HG03565 (cell line): ENCODE data around the gene FAM50A.

Experiments used
- ATAC-seq: cut with Tn5 transposase; IDR thresholded peaks from one replicate; pipeline ENCODE4 v1.9.1; 2021; ENCODE audit warnings: mild to moderate bottlenecking, moderate library complexity; ENCODE audit not compliant: unreplicated experiment

The FAM50A gene

DNA sequence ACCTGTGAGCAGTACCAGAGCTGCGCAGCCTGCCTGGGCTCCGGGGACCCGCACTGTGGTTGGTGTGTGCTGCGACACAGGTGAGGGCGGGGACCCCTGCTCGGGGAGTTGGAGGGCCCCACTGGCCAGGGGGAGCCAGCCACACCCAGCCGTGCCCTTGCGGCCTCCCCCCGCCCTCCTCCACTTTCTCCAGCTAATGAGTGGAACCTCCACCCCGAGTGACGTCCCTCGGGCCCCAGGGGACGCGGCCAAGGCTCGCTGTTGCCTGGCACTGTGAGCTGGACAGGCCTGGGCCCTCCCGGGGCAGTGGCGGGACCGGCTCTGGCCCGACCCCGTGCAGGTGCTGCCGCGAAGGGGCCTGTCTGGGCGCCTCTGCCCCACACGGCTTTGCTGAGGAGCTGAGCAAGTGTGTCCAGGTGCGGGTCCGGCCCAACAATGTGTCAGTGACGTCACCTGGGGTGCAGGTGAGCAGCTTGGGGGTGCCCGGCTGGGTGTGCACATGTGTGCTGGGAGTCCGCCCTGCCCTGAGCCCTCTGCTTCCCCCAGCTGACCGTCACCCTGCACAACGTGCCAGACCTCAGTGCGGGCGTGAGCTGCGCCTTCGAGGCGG is 19.8 kb downstream of the FAM50A start:
- no peak for ATAC-seq

DNA sequence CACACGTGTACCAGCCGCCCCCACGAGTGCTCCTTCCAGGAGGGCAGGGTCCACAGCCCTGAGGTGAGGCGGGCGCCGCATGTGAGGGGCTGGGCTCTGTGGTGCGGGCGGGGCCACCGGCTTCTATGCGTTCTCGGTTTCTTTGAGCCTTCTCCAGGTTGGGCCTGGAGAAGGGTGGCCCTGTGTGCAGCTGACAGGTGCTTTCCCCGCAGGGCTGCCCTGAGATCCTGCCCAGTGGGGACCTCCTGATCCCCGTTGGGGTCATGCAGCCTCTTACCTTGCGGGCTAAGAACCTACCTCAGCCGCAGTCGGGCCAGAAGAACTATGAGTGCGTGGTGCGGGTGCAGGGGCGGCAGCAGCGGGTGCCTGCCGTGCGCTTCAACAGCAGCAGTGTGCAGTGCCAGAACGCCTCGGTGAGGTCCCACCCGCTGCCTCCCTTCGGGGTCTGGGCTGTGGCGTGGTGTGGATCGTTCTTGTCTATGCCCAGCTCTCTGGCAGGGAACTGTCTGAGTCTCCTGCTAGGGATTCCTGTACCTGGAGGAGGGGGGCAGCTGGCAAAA is 20.9 kb downstream of the FAM50A start:
- no peak for ATAC-seq

DNA sequence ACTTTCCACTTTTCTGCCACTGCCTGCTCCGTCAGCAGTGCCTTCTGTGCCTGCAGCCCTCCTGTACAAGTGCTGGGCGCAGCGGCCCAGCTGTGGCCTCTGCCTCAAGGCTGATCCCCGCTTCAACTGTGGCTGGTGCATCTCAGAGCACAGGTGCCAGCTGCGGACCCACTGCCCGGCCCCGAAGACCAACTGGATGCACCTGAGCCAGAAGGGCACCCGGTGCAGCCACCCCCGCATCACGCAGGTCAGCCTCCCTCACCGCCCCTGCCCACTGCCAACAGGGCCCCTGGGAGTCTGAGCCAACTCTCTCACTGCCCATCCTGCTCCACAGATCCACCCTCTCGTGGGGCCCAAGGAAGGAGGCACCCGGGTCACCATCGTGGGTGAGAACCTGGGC is 21.7 kb downstream of the FAM50A start:
- ATAC-seq: no peak

DNA sequence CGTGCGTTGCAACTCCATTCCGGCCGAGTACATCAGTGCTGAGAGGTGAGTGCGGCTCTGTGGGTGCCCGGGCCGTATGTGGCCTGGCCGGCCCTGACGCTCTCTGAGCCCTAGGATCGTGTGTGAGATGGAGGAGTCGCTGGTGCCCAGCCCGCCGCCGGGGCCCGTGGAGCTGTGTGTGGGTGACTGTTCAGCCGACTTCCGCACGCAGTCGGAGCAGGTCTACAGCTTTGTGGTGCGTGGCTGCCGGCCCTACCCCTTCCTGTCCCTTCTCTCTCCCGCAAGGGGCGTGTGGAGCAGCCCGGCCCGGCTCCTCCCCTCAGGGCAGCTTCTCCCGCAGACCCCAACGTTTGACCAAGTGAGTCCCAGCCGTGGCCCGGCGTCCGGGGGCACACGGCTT is 22.1 kb downstream of the FAM50A start:
- no peak for ATAC-seq

DNA sequence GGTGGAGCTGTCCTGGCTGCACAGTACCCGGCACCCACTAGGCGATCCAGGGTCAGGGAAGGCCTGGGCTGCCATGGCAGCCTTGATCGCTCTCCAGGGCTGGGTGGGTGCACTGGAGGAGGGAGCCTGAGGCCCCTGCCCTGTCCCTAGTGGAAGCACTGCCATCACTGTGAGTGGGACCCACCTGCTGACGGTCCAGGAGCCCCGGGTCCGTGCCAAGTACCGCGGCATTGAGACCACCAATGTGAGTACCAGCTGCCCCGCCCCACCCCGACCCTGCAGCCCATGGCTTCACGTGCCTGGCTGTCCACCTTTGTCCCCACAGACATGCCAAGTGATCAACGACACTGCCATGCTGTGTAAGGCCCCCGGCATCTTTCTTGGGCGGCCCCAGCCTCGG is 23.0 kb downstream of the FAM50A start:
- no peak for ATAC-seq

DNA sequence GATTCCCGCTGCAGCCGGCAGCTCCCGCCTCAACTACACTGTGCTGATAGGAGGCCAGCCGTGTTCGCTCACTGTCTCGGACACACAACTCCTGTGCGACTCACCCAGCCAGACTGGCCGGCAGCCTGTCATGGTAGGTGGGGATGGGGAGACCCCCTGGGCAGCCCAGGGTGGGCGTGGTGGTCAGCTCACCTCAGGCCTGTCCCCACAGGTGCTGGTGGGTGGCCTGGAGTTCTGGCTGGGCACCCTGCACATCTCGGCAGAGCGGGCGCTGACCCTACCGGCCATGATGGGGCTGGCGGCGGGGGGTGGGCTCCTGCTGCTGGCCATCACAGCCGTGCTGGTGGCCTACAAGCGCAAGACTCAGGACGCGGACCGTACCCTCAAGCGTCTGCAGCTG is 23.6 kb downstream of the FAM50A start:
- ATAC-seq: no peak

DNA sequence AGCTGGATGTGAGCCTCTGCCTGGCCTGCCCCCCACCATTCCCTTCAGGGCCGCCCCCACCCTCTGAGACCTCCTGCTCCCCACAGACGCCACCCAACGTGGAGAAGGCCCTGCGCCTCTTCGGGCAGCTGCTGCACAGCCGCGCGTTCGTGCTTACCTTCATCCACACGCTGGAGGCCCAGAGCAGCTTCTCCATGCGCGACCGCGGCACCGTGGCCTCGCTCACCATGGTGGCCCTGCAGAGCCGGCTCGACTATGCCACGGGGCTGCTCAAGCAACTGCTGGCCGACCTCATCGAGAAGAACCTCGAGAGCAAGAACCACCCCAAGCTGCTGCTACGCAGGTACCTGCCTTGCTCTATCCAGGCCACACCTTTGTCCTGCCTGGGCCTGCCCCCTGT is 24.3 kb downstream of the FAM50A start:
- no peak for ATAC-seq

DNA sequence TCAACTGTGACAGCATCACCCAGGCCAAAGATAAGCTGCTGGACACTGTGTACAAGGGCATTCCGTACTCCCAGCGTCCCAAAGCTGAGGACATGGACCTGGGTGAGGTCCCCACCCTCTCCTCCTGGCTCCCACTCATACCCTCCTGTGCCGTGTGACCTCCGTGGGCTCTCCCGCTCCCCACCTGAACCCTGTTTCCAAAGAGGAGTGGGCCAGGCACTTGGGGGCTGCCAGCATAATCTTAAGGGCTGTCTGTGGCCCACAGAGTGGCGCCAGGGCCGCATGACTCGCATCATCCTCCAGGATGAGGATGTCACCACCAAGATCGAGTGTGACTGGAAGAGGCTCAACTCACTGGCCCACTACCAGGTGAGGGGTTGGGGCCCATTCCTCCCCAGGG is 25.2 kb downstream of the FAM50A start:
- ATAC-seq: no peak

DNA sequence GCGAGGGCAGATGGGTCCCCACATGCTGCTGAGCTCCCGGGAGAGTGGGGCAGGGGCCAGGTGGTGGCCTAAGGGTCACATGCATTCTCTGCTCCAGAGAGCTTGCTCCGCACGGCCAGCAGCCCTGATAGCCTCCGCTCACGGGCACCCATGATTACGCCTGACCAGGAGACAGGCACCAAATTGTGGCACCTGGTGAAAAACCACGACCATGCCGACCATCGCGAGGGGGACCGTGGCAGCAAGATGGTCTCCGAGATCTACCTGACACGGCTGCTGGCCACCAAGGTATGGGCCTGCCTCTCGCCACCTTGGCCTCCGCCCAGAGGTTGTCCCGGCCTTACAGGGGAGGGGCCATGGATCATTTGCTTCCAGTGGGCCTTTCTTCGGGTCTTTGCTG is 25.9 kb downstream of the FAM50A start:
- ATAC-seq: no peak

DNA sequence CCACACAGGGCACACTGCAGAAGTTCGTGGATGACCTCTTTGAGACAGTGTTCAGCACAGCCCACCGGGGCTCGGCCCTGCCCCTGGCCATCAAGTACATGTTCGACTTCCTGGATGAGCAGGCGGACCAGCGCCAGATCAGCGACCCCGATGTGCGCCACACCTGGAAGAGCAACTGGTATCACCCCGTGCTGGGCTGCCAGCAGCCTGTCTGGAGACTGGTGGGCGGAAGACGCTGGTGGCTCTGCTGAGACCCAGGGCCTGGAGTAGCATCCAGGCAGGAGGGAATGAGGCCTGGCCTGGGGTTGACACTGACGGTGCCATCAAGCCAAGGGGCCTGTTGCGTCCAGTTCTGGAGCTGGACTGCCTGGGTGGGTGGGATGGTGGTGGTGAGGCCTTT is 26.5 kb downstream of the FAM50A start:
- ATAC-seq: no peak

DNA sequence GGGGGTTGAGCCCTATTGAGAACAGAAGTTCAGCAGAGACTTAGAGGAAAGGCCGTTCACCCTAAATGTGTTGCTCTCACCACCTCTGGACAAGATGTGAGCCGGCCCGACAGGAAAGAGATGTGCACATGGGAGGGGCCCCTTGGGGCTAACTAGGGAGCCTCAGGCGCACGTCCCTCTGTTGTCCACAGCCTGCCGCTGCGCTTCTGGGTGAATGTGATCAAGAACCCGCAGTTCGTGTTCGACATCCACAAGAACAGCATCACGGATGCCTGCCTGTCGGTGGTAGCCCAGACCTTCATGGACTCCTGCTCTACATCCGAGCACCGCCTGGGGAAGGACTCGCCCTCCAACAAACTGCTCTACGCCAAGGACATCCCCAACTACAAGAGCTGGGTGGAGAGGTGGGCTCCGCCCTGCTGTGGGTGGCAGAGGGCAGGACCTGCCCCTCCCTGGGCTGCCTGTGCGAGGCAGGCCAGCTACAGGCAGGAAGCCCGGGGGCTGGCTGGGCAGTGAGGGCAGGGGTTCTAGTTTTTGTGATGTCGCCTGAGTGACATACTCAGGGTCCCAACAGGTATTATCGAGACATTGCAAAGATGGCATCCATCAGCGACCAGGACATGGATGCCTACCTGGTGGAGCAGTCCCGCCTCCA is 27.1 kb downstream of the FAM50A start:
- ATAC-seq: no peak

DNA sequence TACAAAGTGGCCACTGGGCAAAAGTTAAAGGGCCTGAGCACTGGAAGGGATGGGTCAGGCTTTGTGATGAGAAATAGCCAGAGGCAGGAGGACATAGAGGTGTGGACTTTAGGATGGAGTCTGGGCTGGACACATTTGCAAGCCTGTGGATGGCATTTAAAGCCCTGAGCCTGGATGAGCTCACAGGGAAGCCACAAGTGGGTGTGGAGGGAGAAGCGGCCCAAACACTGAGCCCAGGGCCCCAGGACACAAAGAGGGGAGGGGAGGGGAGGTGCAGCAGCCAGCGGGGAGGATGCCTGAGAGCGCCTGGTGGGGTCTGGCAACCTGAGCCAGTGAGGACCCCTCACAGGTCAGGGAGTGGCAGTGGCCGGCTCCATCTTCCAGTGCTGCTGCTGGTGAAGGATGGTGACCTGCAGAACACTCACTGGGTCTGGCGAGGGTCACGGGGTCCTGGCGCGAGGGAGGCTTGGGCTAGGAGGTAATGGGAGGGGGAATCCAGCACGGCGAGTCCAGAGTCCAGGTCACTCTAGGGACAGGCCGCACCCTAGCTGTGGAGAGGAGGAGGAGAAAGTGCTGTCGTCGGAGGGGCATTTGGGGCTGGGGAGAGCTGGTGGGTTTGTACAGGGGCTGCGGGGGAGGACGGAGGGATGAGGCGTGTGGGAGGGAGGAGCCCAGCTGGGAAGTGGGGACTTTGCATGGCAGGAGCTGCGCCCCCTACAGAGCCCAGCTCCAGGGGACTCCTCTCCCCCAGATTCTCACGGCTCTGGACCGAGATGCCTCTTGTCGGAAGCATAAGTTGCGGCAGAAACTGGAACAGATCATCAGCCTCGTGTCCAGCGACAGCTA is 28.1 kb downstream of the FAM50A start:
- no peak for ATAC-seq

DNA sequence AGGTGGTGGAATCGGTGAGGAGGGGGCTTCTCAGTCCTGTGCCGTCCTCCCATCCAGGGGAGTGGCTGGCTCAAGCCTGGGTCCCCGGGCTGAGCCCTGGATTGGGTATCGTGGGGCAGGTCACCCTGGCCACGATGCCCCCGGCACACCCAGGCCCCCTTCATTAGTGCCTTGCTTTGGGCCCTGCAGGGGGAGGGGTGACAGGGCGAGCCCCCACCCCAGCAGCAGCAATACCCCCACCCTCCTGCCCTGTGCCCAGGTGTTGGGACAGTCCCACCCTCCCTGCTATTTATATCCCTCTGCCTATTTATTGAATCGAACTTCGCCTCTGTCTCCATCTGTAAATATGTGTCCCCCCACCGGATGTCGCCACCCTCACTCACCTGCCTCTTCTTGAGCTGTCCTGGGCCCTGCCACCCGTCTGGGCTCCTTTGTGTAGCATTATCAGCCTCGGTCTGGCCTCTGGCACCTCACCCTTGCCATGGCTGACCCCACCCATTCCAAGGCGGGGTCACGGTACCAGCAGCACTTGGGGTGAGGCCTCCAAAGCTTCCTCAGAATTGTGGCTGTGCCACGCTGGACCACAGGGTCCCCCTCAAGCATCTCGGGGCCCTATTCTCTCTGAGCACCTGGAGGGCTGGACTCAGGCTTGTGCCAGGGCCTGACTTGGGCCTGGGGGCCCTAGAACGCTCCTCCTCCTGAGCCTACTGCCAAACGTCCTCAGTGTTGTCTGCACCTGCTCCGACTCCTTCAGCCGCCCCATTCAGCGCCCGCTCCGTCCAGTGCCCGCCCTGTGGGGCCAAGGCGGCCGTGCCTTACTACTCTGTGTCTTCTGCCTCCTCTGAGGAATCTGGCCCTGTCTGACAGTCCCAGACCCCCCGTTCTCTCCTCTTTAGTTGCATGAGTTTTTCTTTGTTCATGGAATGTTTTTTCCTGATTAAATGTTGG is 29.0 kb downstream of the FAM50A start:
- no peak for ATAC-seq

DNA sequence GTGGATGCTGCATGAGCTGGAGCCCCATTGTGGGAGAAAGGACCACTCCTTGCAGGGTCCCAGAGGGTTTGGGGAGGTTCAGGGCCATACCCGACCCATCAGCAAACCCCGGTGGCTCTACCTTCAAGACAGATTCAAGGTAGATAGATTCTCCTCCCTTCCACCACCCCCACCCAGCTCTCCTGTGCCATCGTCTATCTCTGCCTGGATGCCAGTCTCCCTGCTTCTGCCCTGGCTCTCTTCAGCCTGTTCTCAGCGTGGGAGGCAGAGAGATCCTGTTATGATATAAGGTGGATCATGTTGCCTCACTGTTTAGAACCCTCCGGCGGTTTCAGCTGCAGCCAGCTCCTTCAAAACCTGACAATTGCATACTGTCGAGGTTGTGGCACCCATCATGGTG is 29.7 kb downstream of the FAM50A start:
- ATAC-seq: no peak

DNA sequence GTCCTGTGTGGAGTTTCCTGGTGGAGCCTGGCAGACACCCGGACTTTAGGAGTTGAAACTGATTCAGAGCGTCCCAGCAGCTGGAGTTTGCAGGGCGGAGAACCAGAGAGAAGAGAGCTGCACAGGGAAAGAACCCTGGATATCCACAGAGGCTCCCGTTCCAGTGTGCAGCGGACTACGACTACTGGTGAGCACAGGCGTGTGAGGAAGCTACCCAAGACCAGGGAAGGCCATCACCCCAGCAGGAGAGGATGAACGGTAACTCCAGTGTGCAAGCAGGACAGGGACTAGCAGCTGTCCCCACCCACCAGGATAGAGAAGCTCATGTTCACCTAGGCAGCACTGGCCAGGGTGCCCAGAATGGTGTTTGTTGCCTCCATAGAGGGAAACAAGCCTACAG is 32.9 kb downstream of the FAM50A start:
- ATAC-seq: no peak

DNA sequence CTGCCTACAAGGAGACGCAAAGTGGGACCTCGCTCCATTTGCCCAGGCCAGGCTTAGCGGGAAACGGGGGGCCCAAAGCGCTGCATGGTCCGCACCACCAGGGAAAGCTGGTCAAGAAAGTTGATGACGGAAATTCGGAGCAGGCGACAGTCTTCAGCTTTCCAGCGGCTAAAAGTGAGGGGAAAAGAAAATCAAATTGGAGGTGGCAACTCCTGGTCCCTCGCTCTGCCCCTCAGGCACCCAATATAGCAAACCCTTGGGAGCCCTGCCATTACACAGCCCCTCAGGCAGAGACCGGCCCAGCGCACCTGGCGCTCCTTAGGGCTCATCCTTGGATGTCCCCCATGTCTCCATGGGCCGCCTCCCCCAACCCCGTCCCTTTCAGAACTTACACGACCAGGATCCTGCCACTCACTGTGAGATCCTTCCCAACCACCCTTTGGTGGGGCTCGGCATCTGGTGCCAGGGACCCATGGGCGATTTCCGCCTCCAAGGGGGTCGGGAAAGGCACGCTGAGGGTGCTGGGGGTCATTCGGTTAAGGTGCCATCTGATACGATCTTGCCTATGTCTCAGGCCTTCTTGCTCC is 34.0 kb downstream of the FAM50A start:
- ATAC-seq: no peak

DNA sequence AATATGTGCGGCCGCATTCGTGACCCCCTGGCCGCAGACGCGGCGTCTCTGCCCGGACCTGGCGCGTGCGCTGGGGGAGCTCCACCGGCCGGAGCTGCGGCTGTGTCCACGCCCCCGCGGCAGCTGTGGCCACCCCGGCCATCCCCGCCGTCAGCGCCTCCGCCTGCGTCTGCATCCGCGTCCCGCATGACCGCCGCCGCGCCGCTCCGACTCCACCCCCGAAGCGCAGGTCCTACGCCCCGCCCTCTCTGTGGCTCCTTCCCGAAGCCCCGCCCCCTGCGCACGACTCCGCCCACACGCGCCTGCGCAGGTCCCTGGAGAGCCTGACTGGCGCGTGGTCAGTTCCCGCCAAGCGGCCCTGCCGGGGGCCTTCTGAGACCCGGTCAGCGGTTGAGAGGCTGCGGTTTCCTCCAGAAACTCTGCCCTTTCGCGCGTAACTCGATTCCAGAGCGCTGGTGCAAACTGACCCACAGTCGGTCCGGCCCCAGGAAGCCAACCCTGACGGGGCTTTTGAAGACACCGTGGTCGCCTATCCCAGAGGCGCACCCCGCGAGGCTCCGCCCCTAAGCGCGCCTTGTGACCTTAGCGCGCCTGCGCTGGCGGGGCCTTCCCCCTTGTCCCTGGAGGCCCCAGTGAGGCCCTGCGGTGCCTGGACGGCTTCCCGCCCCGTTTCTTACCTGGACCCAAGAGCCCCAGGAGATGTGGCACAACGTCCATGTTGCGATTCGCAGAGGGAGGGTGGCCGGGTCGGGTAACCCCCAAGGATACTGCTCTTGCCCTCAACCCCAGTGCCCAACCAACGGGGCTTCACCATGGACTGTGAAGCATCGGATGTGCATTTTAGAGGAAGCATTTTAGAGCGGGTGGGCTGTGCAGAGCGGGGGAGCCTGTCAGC is 35.0 kb downstream of the FAM50A start, which contains the start of gene LAGE3:
TSS of gene LAGE3 (minus strand) at position 554 of the 895 bp plus-strand sequence. CDS start at position 188, 366 bp downstream.
- peak; percentile 77 for ATAC-seq

DNA sequence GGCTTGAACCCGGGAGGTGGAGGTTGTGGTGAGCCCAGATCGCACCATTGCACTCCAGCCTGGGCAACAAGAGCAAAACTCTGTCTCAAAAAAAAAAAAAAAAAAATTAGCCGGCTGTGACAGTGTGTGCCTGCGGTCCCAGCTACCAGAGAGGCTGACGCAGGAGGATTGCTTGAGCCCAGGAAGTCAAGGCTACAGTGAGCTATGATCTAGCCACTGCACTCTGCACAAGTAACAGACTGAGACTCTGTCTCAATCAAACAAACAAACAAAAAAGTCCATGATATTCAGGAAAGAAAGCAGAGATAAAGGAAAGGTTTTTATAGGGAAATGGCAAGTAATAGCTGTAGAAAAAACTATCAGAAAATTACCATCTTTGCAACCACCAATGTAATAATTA is 37.3 kb downstream of the FAM50A start:
- no peak for ATAC-seq

DNA sequence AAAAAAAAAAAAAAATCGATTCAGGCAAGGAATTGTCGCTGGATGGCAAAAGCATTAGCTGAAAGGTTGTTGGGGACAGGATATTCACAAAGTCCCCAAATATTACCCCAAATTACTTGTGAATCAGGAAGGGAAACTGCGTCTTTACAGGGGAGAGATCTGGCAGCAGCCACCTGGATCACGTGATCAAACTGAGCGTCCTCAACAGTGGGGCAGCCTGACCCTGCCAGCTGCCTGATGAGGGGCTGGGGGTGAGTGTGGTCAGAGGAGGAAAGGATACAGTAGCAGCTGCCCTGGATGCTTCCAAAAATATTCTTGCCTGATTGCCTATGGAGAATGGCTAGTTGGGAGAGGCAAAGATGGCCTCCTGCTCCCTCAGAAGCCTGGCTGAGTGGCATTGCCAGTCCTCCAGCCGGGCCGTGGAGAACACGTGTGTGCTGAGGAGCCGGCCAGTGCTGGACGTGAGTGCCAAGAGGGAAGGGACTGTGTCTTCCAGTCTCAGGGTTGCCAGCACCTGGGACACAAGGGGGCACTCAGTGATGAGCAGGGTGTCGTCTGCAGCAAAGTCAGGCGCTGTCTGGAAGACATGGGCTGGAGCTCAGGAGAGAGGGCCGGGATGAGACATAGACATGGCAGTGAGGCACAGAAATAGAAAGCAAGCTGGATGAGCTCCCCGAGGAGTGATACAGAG is 38.1 kb downstream of the FAM50A start:
- ATAC-seq: no peak
